ENCODE results near the gene TIMP1.

The TIMP1 gene

GRCh38 chrX:47620303-47620685 is 38.1 kb downstream of the TIMP1 start:
- no peak overlapping the region for H3K4me3 ChIP-seq (ENCODE audit: low read length)
- no peak for TF ChIP-seq CTCF (IDR thresholded peaks at IDR 0.05; ENCODE audit: insufficient read depth, low read depth, low read length, missing control alignments)
- DNase-seq (ENCODE audit: low read depth) = no peak

GRCh38 chrX:47621851-47622250 is 39.6 kb downstream of the TIMP1 start:
- no peak for DNase-seq (ENCODE audit: low read depth)
- TF ChIP-seq CTCF (IDR thresholded peaks at IDR 0.05; ENCODE audit: insufficient read depth, low read depth, low read length, missing control alignments) = no peak

GRCh38 chrX:47623540-47624027 is 41.3 kb downstream of the TIMP1 start:
- peak; percentile 67 for DNase-seq (ENCODE audit: low read depth)
- no peak for TF ChIP-seq CTCF (IDR thresholded peaks at IDR 0.05; ENCODE audit: insufficient read depth, low read depth, low read length, missing control alignments)
- H3K4me3 ChIP-seq (ENCODE audit: low read length) = peak overlapping the region; percentile 14

More at GRCh38 chrX:47621851-47622250, 39.6 kb downstream of the TIMP1 start:
- H3K4me3 ChIP-seq (ENCODE audit: low read length) = no peak overlapping the region

DNA sequence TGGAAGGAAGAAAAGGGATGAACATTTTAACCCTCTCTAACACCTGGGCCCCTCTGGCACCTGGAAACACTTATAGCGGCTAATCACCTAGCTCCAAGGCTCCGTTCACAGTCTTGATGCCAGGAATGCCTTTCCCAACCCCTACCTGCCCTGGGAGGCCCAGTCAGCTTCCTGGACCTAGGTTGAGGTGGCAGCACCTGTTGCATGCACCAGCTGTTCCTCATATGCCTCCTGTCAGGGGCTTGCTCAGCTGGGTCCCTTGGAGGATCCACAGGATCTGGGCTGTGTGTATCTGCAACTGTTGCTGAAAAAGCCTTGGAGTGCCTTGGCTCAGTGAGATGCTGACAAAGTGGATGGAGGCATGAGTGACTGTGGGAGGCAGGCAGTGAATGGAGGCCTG is 43.1 kb downstream of the TIMP1 start:
- TF ChIP-seq CTCF (IDR thresholded peaks at IDR 0.05; ENCODE audit: insufficient read depth, low read depth, low read length, missing control alignments) = no peak
- DNase-seq (ENCODE audit: low read depth) = no peak
- no peak overlapping the region for H3K4me3 ChIP-seq (ENCODE audit: low read length)

GRCh38 chrX:47628982-47629381 is 46.7 kb downstream of the TIMP1 start:
- DNase-seq (ENCODE audit: low read depth) = peak; percentile 25
- TF ChIP-seq CTCF (IDR thresholded peaks at IDR 0.05; ENCODE audit: insufficient read depth, low read depth, low read length, missing control alignments) = peak; percentile 39
- H3K4me3 ChIP-seq (ENCODE audit: low read length) = no peak overlapping the region

DNA sequence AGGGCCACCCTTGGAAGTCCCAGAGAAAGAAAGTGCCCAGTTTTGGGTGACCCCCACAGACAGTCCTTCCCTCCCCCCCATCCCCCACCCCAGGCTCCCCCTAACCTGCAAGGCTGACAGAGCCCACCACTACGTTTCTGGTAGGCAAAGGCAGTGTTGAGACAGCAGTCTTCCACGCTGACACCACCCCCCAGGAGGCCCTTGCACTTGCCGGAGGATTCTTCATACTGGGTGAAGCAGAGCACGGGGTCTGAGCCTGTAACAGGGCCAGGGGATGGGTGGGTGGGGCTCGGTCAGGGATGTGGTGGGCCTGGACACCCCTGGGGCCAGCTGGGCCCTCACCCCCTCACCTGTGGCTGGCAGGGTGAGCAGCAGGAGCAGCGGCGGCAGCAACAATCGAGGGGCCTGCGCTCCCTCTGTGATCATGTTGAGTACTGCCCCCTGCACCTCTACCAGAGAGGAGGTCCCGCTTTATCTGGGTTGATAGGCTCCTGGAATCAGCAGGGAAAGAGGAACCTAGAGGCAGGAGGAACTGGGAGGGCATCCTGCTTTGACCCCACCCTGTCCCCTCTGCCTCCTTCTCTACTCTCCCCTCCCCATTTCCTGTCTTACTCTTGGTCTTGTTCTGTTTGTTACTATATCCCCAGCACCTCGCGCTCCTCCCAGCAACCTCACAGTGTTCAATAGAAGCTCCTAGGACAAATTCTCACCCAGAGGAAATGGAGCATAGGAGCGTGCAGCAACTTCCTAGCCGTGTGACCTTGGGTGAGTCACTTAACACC is 47.4 kb downstream of the TIMP1 start, which contains the start of gene CFP:
TSS of gene CFP (minus strand) at position 512 of the 782 bp plus-strand sequence. CDS start at position 426, 86 bp downstream.
- no peak within 1 kb of the TSS for H3K4me3 ChIP-seq (ENCODE audit: low read length)
- no peak for TF ChIP-seq CTCF (IDR thresholded peaks at IDR 0.05; ENCODE audit: insufficient read depth, low read depth, low read length, missing control alignments)
- no peak for DNase-seq (ENCODE audit: low read depth)

All from epithelial cell of esophagus (primary cell).